T-cell (primary cell): ENCODE results near the gene MX2. TPM values are rescaled to one million over a fixed set of nuclear protein-coding genes. Genes with fewer than 3 reads are reported as not detected.
A peak's percentile ranks its signal among the peaks of the same experiment; 100 is the strongest.

Source experiments
- ATAC-seq, 4 experiments: fragments of 200-7000 bp in 3 of 4; fragments of 150-1000 bp in 1 of 4; cut with Tn5 transposase; replicated peaks in 1 of 4; 1 replicate in 3 of 4; 2 replicates in 1 of 4; pipeline ENCODE4 v1.10.0; 2021; ENCODE audit warnings: moderate library complexity in 3 of 4, mild to moderate bottlenecking in 2 of 4, moderate number of reproducible peaks in 1 of 4
- CTCF ChIA-PET, 2 donors: fragments of 300-600 bp; sonication (Branson Sonifier 250); formaldehyde crosslinking; loops; one replicate each; lab custom pipeline; 2022; ENCODE audit warnings: antibody characterized with exemption in 2 of 2; lab: Charles Lee
- POLR2A ChIA-PET, 2 donors: fragments of 300-600 bp; sonication (Branson Sonifier 250); formaldehyde crosslinking; loops; one replicate each; lab custom pipeline; 2022; ENCODE audit warnings: antibody characterized with exemption in 2 of 2; lab: Charles Lee
- DNase-seq, 35 experiments: peaks; one replicate each; pipeline versions ENCODE4 v3.0.0 to v3.0.0-alpha.2; 2013 to 2023
- H3K27ac ChIP-seq: one replicate; pipeline ENCODE4 v1.5.1; 2013; ENCODE audit warnings: low read length
- H3K27me3 ChIP-seq, 2 experiments: replicated peaks in 1 of 2; 1 replicate in 1 of 2; 2 replicates in 1 of 2; pipeline versions ENCODE4 v1.6.1 to v1.7.0; 2013; ENCODE audit warnings: low read length in 1 of 2, mixed read lengths in 1 of 2; ENCODE audit not compliant: control insufficient read depth in 2 of 2, insufficient read depth in 2 of 2; ENCODE audit errors: extremely low read depth in 1 of 2
- H3K36me3 ChIP-seq, 2 donors: 1 replicate in 1 of 2; 2 replicates in 1 of 2; pipeline versions ENCODE4 v1.6.1 to v1.7.0; 2013; ENCODE audit warnings: low read length in 1 of 2; ENCODE audit not compliant: control insufficient read depth in 2 of 2, insufficient read depth in 1 of 2; ENCODE audit errors: extremely low read depth in 1 of 2
- H3K4me1 ChIP-seq, 2 experiments: 1 replicate in 1 of 2; 2 replicates in 1 of 2; pipeline versions ENCODE4 v1.6.1 to v1.7.0; 2013; ENCODE audit warnings: low read length in 2 of 2, mixed read lengths in 1 of 2; ENCODE audit not compliant: insufficient read depth in 2 of 2, control insufficient read depth in 1 of 2; ENCODE audit errors: extremely low read depth in 1 of 2
- H3K4me3 ChIP-seq, 2 donors: 1 replicate in 1 of 2; 2 replicates in 1 of 2; pipeline versions ENCODE4 v1.5.1 to v1.7.0; 2013; ENCODE audit warnings: mild to moderate bottlenecking in 2 of 2, low read length in 1 of 2, moderate library complexity in 1 of 2; ENCODE audit not compliant: control insufficient read depth in 1 of 2; ENCODE audit errors: extremely low read depth in 1 of 2
- H3K9me3 ChIP-seq: 2 replicates; pipeline ENCODE4 v1.7.0; 2013
- H3K27ac Mint-ChIP-seq, 2 donors: one replicate each; pipeline ENCODE4 v1.8.0; 2020 to 2021; ENCODE audit warnings: mild to moderate bottlenecking in 2 of 2, mixed read lengths in 2 of 2
- H3K27me3 Mint-ChIP-seq, 2 donors: one replicate each; pipeline ENCODE4 v1.8.0; 2021 to 2022; ENCODE audit warnings: mixed read lengths in 2 of 2
- H3K36me3 Mint-ChIP-seq: one replicate; pipeline ENCODE4 v1.8.0; 2021; ENCODE audit warnings: mixed read lengths
- H3K4me1 Mint-ChIP-seq, 3 donors: one replicate each; pipeline ENCODE4 v1.8.0; 2020 to 2022; ENCODE audit warnings: mixed read lengths in 3 of 3, mild to moderate bottlenecking in 1 of 3
- H3K4me3 Mint-ChIP-seq, 3 donors: one replicate each; pipeline ENCODE4 v1.8.0; 2020 to 2022; ENCODE audit warnings: mild to moderate bottlenecking in 3 of 3, mixed read lengths in 3 of 3, moderate library complexity in 3 of 3
- H3K9me3 Mint-ChIP-seq, 3 donors: one replicate each; pipeline ENCODE4 v1.8.0; 2020 to 2022; ENCODE audit warnings: mixed read lengths in 3 of 3
- WGBS: methylation state at CpG from one replicate; pipeline ENCODE4 v1.1.5; 2013; ENCODE audit warnings: missing lambda C conversion rate; ENCODE audit not compliant: insufficient coverage; 5-methylcytosine and 5-hydroxymethylcytosine counted together
- total RNA-seq, 35 experiments: library from RNA in 6 of 35; stranded (reverse) in 6 of 35; fragments of 120-200 nt in 1 of 35; gene quantifications; one replicate each; pipeline versions ENCODE4 v1.2.1 to v1.2.4 and lab custom pipeline; 2013 to 2026

Gene MX2
- total RNA-seq, 5 donors from 2014 or later (not counting 1 experiment from before 2014, with no cell fraction given), result 77.7 to 103 (median 81.8) TPM

DNA sequence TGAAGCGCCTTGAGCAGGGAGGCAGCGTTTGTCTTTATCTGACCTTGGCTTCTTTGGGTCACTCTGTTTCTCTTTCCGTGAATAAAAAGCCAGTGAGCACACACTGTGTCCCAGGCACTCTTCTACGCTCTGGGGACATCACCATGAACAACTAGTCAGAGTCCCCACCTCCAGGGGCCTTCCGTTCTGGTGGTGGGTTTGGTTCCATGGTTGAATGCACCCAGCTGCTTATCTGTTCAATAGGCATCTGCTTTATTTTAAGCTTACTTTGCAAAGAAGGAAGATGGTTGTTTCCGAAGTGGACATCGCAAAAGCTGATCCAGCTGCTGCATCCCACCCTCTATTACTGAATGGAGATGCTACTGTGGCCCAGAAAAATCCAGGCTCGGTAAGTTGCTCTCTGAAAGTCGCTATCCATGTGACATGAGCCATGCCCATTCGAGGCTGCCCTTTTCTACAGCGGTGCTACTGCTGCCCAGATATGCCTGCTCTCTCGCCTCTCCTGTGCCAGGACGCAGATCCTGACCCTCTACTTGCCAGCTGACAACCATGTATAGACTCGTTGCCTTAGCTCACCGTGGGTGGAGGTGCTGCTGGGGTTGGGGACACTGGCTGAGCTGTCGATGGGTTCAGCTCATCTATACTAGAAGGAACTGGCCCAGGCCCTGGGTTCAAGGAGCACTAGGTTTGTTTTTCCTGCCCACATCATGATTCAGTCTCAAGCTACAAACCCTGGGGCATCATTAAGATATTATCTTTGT is 70.1 kb downstream of the MX2 start:
- Mint-ChIP-seq H3K9me3 (no peaks in the 10 kb centered on the region), H3K36me3 (peaks cover 85% of the 10 kb centered on the region), H3K27me3 (no peaks in the 10 kb centered on the region), H3K4me3 (no peak overlapping the region), H3K4me1 (peaks cover 21 to 63% (median 60%) of the 10 kb centered on the region in 3 donors), H3K27ac (peak overlapping the region in 1 of 2 donors; percentile 39)
- ATAC-seq (no peak), DNase-seq (no peak)
- no peaks in the 10 kb centered on the region for H3K27me3 ChIP-seq
- POLR2A ChIA-PET, result no interaction called here
- CTCF ChIA-PET, result no interaction called here
- peaks cover 3% of the 10 kb centered on the region for H3K9me3 ChIP-seq
- H3K36me3 ChIP-seq, result peaks cover 6 to 60% of the 10 kb centered on the region in 2 donors
- peaks cover 0 to 5% of the 10 kb centered on the region in 2 experiments for H3K4me1 ChIP-seq
- no peak overlapping the region for H3K4me3 ChIP-seq
- no peak overlapping the region for H3K27ac ChIP-seq
- whole genome bisulfite sequencing, result 94% methylated on average over 12 of the region's 16 CpGs

DNA sequence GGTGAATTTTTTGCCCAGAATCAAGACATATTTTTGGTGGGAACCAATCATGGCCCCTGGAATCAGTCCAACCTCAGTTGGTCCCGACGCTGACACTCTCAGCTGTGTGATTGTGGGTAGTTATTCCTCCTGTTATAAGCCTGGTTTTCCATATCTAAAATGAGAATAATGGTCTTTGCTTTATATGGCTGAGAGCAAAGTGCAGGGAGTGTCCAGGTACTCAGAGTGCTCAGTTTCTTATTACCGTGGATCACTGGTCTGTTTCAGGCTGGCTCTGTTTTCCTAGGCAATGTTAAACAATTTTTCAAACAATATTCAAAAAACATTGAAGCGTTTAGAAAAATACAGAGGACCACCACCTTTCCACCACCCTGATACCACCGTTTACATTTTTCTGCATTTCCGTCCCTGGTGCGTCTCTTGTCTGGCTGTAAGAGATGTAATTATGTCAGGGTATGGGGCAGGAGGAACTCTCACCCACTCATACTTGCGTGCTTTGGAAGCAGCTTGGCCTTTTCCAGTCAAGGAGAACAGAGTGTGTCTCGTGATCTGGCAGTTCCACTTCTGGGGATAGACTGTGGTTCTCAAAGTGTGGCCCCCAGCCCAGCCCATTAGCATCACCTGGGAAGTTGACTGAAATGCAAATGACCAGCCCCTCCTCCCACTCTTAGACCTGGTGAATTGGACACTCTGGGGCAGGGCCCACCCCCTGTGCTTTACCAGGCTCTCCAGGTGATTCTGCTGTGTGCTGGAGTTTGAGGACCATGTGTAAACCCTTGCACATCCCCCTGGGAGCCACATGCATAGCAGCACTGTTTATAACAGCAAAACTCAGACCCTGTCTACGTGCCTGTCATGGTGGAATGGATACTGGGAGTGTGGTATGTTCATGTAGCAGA is 71.0 kb downstream of the MX2 start:
- H3K4me1 ChIP-seq, result no peaks in the 10 kb centered on the region
- H3K27ac Mint-ChIP-seq, result peak overlapping the region in 1 of 2 donors; percentile 24
- 93% methylated on average over 5 of the region's 10 CpGs for WGBS
- DNase-seq (no peak), ATAC-seq (no peak)
- peaks cover 3% of the 10 kb centered on the region for H3K9me3 ChIP-seq
- H3K36me3 ChIP-seq, result peaks cover 10 to 69% of the 10 kb centered on the region in 2 donors
- H3K27ac ChIP-seq, result no peak overlapping the region
- H3K4me1 Mint-ChIP-seq, result peaks cover 12 to 56% (median 51%) of the 10 kb centered on the region in 3 donors
- H3K36me3 Mint-ChIP-seq, result peaks cover 88% of the 10 kb centered on the region
- no peak overlapping the region for H3K4me3 ChIP-seq
- no peaks in the 10 kb centered on the region for H3K27me3 ChIP-seq
- ChIA-PET CTCF (no interaction called here), POLR2A (no interaction called here)
- H3K27me3 Mint-ChIP-seq, result no peaks in the 10 kb centered on the region
- H3K9me3 Mint-ChIP-seq, result no peaks in the 10 kb centered on the region
- no peak overlapping the region for H3K4me3 Mint-ChIP-seq

DNA sequence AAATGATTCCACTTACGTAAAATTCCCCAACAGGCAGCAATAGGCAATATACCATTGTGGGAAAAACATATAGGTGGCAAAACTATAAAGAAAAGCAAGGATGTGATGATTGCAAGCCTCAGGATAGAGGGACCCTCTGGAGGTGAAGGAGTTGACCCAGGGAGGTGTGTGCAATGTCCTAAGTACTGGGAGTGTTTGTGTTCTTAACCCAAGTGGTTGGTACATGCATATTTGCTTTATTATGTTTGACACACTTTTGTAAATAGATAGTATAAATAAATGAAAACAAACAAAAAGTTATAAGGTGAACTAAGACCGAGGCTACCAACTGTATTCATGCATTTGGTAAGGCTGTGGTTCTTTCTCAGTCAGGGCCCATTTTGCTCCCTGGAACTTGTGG is 71.7 kb downstream of the MX2 start:
- DNase-seq (no peak), ATAC-seq (no peak)
- no CpG with 5 or more reads among the region's 2 CpGs for WGBS
- peaks cover 3% of the 10 kb centered on the region for H3K9me3 ChIP-seq
- Mint-ChIP-seq H3K4me3 (no peak overlapping the region), H3K9me3 (no peaks in the 10 kb centered on the region), H3K27me3 (no peaks in the 10 kb centered on the region), H3K27ac (peak overlapping the region; percentile 22 to 24), H3K4me1 (peaks cover 6 to 50% (median 44%) of the 10 kb centered on the region in 3 donors), H3K36me3 (peaks cover 86% of the 10 kb centered on the region)
- H3K4me3 ChIP-seq, result no peak overlapping the region
- no peak overlapping the region for H3K27ac ChIP-seq
- no peaks in the 10 kb centered on the region for H3K4me1 ChIP-seq
- CTCF ChIA-PET, result no interaction called here
- H3K36me3 ChIP-seq, result peaks cover 11 to 72% of the 10 kb centered on the region in 2 donors
- POLR2A ChIA-PET, result no interaction called here
- no peaks in the 10 kb centered on the region for H3K27me3 ChIP-seq

DNA sequence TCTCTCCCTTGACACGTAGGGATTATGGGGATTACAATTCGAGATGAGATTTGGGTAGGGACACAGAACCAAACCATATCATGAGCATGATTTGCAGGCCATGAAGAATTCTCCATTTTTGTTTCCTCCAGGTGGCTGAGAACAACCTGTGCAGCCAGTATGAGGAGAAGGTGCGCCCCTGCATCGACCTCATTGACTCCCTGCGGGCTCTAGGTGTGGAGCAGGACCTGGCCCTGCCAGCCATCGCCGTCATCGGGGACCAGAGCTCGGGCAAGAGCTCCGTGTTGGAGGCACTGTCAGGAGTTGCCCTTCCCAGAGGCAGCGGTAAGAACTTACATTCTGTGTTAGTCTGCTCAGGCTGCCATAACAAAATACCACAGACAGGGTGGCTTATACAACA is 73.9 kb downstream of the MX2 start:
- H3K27ac Mint-ChIP-seq, result no peak overlapping the region
- WGBS, result 96% methylated on average over 10 of the region's 11 CpGs
- no peaks in the 10 kb centered on the region for H3K9me3 Mint-ChIP-seq
- Histone ChIP-seq H3K27me3 (no peaks in the 10 kb centered on the region), H3K27ac (no peak overlapping the region), H3K4me1 (no peaks in the 10 kb centered on the region), H3K4me3 (no peak overlapping the region), H3K36me3 (peaks cover 14 to 91% of the 10 kb centered on the region in 2 donors), H3K9me3 (peaks cover 3% of the 10 kb centered on the region)
- ChIA-PET CTCF (no interaction called here), POLR2A (no interaction called here)
- peaks cover 89% of the 10 kb centered on the region for H3K36me3 Mint-ChIP-seq
- no peak for ATAC-seq
- H3K27me3 Mint-ChIP-seq, result no peaks in the 10 kb centered on the region
- no peak for DNase-seq
- H3K4me1 Mint-ChIP-seq, result peaks cover 6 to 35% (median 28%) of the 10 kb centered on the region in 3 donors
- H3K4me3 Mint-ChIP-seq, result no peak overlapping the region

DNA sequence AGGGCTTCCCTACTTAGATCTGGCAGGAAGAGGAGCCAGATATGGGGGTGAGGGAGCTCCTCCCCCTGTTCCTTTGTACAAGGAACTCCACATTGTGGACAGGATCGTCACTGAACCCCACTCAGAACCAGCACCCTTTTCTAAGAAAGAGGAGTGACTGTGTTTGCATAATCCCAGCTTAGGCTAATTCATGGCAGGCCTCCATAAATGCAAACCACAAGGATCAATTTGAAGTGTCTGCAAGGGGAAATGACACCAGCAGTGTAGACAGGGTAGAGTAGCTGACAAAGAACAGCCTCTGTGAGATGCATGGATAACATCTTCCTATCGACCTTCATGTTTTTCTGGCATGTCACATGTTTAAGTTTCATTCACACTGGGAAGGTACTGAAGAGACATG is 75.9 kb downstream of the MX2 start:
- H3K4me1 Mint-ChIP-seq, result peaks cover 6 to 21% (median 21%) of the 10 kb centered on the region in 3 donors
- H3K27ac Mint-ChIP-seq, result peak overlapping the region in 1 of 2 donors; percentile 46
- ChIA-PET POLR2A (interaction anchor here in 1 of 2 donors (0.5 kb wide), 1 partner anchor 64 kb away, joined by 8 read pairs; no protein-coding TSS in a partner anchor), CTCF (no interaction called here)
- peaks cover 3% of the 10 kb centered on the region for H3K9me3 ChIP-seq
- H3K9me3 Mint-ChIP-seq, result no peaks in the 10 kb centered on the region
- peaks cover 17 to 93% of the 10 kb centered on the region in 2 donors for H3K36me3 ChIP-seq
- H3K4me3 ChIP-seq, result no peak overlapping the region
- no peaks in the 10 kb centered on the region for H3K27me3 Mint-ChIP-seq
- H3K36me3 Mint-ChIP-seq, result peaks cover 89% of the 10 kb centered on the region
- DNase-seq (no peak), ATAC-seq (no peak)
- H3K27ac ChIP-seq, result no peak overlapping the region
- H3K4me1 ChIP-seq, result no peaks in the 10 kb centered on the region
- no peaks in the 10 kb centered on the region for H3K27me3 ChIP-seq
- no peak overlapping the region for H3K4me3 Mint-ChIP-seq
- 86% methylated on average over 1 of the region's 2 CpGs for WGBS

DNA sequence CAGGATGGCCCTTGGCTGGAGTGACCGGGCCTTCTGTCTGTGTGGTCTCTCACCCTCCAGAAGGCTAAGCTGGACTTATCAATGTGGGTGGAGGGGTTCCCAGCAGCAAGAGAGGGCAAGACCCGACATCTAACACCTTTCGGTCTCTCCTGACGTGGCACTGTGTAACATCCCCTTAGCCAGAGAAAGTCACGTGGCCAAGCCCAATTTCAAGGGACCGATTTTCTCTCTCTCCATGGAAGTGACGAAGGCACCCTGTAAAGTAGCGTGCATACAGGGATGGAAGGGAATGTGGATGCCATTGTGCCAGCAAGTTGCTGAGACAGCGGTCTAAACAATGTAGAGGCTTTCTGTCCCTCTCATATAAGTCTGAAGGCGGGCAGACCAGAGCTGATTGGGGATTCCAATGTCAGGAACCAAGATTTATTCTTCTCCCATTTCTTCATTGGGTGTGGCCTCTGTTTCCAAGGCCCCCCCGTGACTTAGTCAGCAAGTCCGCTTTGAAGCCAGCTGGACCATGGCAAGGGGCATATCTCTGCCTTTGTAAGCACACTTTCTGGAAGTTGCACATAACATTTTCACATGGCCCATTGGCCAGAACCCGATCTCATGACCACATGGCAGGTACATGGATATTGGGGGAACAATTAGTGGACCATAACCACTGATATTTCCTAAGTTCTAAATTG is 76.7 kb downstream of the MX2 start:
- ATAC-seq, result no peak
- POLR2A ChIA-PET, result no interaction called here
- Mint-ChIP-seq H3K4me1 (peaks cover 0 to 14% (median 13%) of the 10 kb centered on the region in 3 donors), H3K36me3 (peaks cover 89% of the 10 kb centered on the region), H3K4me3 (no peak overlapping the region), H3K27me3 (no peaks in the 10 kb centered on the region), H3K27ac (no peak overlapping the region), H3K9me3 (no peaks in the 10 kb centered on the region)
- H3K4me1 ChIP-seq, result no peaks in the 10 kb centered on the region
- CTCF ChIA-PET, result no interaction called here
- H3K36me3 ChIP-seq, result peaks cover 13 to 93% of the 10 kb centered on the region in 2 donors
- H3K9me3 ChIP-seq, result peaks cover 3% of the 10 kb centered on the region
- no peak overlapping the region for H3K27ac ChIP-seq
- H3K27me3 ChIP-seq, result no peaks in the 10 kb centered on the region
- 97% methylated on average over 5 of the region's 13 CpGs for WGBS
- DNase-seq, result no peak
- H3K4me3 ChIP-seq, result no peak overlapping the region
